K562 (cell line): Measurements from ENCODE around the gene NDST1. TPM values are rescaled to one million over a fixed set of nuclear protein-coding genes. Genes with fewer than 3 reads are reported as not detected.

Source experiments
- ATAC-seq: fragments of 200-7000 bp; cut with Tn5 transposase; 3 replicates; pipeline ENCODE4 v1.9.1; 2020; ENCODE audit warnings: moderate library complexity
- BruUV-seq: library from RNA; stranded (reverse); fragments of 400-500 nt; replicated peaks from 2 replicates; lab custom pipeline; 2021; lab: Mats Ljungman, UMichigan
- CTCF ChIA-PET: fragments of 300-600 bp; formaldehyde crosslinking; extraction: SDS; loops from one replicate; lab custom pipeline; 2021; ENCODE audit warnings: low intra/inter-chr PET ratio; lab: Yijun Ruan, JAX
- POLR2A ChIA-PET: fragments of 300-600, 350-650 bp; sonication (Branson Sonifier 250); formaldehyde crosslinking; extraction: SDS; loops from one replicate; lab custom pipeline; 2021; ENCODE audit warnings: antibody characterized with exemption, inconsistent platforms; lab: Yijun Ruan, JAX
- DNase-seq, 4 experiments: peaks; one replicate each; pipeline versions ENCODE4 v3.0.0 to v3.0.0-alpha.2; 2011 to 2018; ENCODE audit warnings: low spot score in 3 of 4, mixed read lengths in 3 of 4; ENCODE audit errors: extremely low read depth in 1 of 4
- FAIRE-seq: peaks from 2 replicates; lab custom pipeline; 2011; peaks lifted over from hg19 to GRCh38; lab: Jason Lieb, UNC
- H2AFZ ChIP-seq: 2 replicates; pipeline ENCODE4 v1.6.0; 2011; ENCODE audit warnings: low read depth, low read length, control low read depth, inconsistent platforms
- H3K27ac ChIP-seq: fragments of 200-600 bp; 3 replicates; pipeline ENCODE4 v1.8.0; 2011; ENCODE audit warnings: low read depth, mild to moderate bottlenecking, control low read depth, inconsistent platforms, low read length, moderate library complexity, mixed read lengths; ENCODE audit errors: extremely low read depth
- H3K27me3 ChIP-seq, 2 experiments: fragments of 300-600 bp in 1 of 2; 2 replicates in 1 of 2; 3 replicates in 1 of 2; pipeline versions ENCODE4 v1.6.0 to v1.8.0; 2011; ENCODE audit warnings: inconsistent platforms in 2 of 2, low read length in 2 of 2, mild to moderate bottlenecking in 1 of 2, mixed read lengths in 1 of 2, moderate library complexity in 1 of 2; ENCODE audit not compliant: control insufficient read depth in 2 of 2, insufficient read depth in 2 of 2
- H3K36me3 ChIP-seq: fragments of 300-600 bp; 3 replicates; pipeline ENCODE4 v1.8.0; 2011; ENCODE audit warnings: mild to moderate bottlenecking, low read length, inconsistent platforms; ENCODE audit not compliant: control insufficient read depth, insufficient read depth
- H3K4me1 ChIP-seq, 2 experiments: fragments of 200-600 bp in 1 of 2; replicated peaks in 1 of 2; 2 replicates in 1 of 2; 3 replicates in 1 of 2; pipeline versions ENCODE4 v1.5.1 to v1.8.0; 2011; ENCODE audit warnings: inconsistent platforms in 2 of 2, low read length in 2 of 2, mild to moderate bottlenecking in 1 of 2, mixed read lengths in 1 of 2, moderate library complexity in 1 of 2; ENCODE audit not compliant: control insufficient read depth in 2 of 2, insufficient read depth in 2 of 2
- H3K4me2 ChIP-seq: 2 replicates; pipeline ENCODE4 v1.6.1; 2011; ENCODE audit warnings: low read length, control low read depth, inconsistent platforms, mixed read lengths; ENCODE audit not compliant: insufficient read depth
- H3K4me3 ChIP-seq: fragments of 200-600 bp; sonication (generic), shearing (Covaris generic); 2 replicates; pipeline ENCODE4 v1.5.1; 2016; ENCODE audit warnings: control low read depth, inconsistent platforms
- H3K79me2 ChIP-seq: fragments of 200-600 bp; 3 replicates; pipeline ENCODE4 v1.8.0; 2011; ENCODE audit warnings: low read length, inconsistent platforms; ENCODE audit not compliant: control insufficient read depth, insufficient read depth
- H3K9ac ChIP-seq, 2 experiments: 2 replicates each; pipeline versions ENCODE4 v1.6.0 to v1.6.1; 2011; ENCODE audit warnings: low read depth in 2 of 2, low read length in 2 of 2, control low read depth in 1 of 2, inconsistent platforms in 1 of 2, mild to moderate bottlenecking in 1 of 2, mixed read lengths in 1 of 2; ENCODE audit not compliant: insufficient read depth in 1 of 2
- H3K9me1 ChIP-seq: one replicate; pipeline ENCODE4 v1.6.0; 2011; ENCODE audit warnings: inconsistent platforms, mild to moderate bottlenecking, low read length, moderate library complexity; ENCODE audit not compliant: control insufficient read depth, insufficient read depth
- H3K9me3 ChIP-seq: replicated peaks from 2 replicates; pipeline ENCODE4 v1.5.1; 2011; ENCODE audit warnings: low read depth, low read length, inconsistent platforms; ENCODE audit not compliant: control insufficient read depth, insufficient read depth
- H4K20me1 ChIP-seq: replicated peaks from 2 replicates; pipeline ENCODE4 v1.6.1; 2011; ENCODE audit warnings: low read length, inconsistent platforms, mixed read lengths; ENCODE audit not compliant: control insufficient read depth, insufficient read depth
- BACH1 ChIP-seq: fragments of 200-800 bp; sonication (Bioruptor generic); IDR thresholded peaks from 2 replicates; pipeline ENCODE4 v1.6.1; 2016; ENCODE audit warnings: missing genetic modification characterization, missing compliant biosample characterization
- CTBP1 ChIP-seq: fragments of 450-650 bp; IDR thresholded peaks from 2 replicates; pipeline ENCODE4 v1.6.1; 2016; ENCODE audit warnings: borderline replicate concordance
- MXI1 ChIP-seq: IDR thresholded peaks from 2 replicates; pipeline ENCODE4 v1.6.1; 2011; ENCODE audit warnings: low read depth, mild to moderate bottlenecking, improper control_type of control experiment, low read length
- POLR2B ChIP-seq: fragments of 450-650 bp; IDR thresholded peaks from 2 replicates; pipeline ENCODE4 v1.6.1; 2018; ENCODE audit warnings: low read depth; ENCODE audit not compliant: partially characterized antibody
- RFX7 ChIP-seq: fragments of 250-450 bp; sonication (Bioruptor Pico); IDR thresholded peaks from 2 replicates; pipeline ENCODE4 v1.5.1; 2021; ENCODE audit warnings: mild to moderate bottlenecking
- TCF7 ChIP-seq: sonication (generic); IDR thresholded peaks from 2 replicates; pipeline ENCODE4 v1.6.1; 2016; ENCODE audit warnings: antibody characterized with exemption, borderline replicate concordance
- ZNF3 ChIP-seq: fragments of 250-450 bp; sonication (Bioruptor Pico); IDR thresholded peaks from 2 replicates; pipeline ENCODE4 v1.5.0; 2021; ENCODE audit warnings: mild to moderate bottlenecking, moderate library complexity
- ZNF347 ChIP-seq: fragments of 450-650 bp; formaldehyde crosslinking; IDR thresholded peaks from 2 replicates; pipeline ENCODE4 v1.4.0; 2020; ENCODE audit warnings: low read depth, mild to moderate bottlenecking, moderate library complexity
- ZNF431 ChIP-seq: sonication (generic); formaldehyde crosslinking; IDR thresholded peaks from 2 replicates; pipeline ENCODE4 v1.8.0; 2022; ENCODE audit warnings: mild to moderate bottlenecking, missing genetic modification reagents
- WGBS: fragments of 100-300 bp; shearing (Covaris generic); methylation state at CpG from one replicate; pipeline ENCODE4 v1.1.6; 2016; ENCODE audit warnings: low coverage, mixed read lengths; ENCODE audit not compliant: insufficient coverage; ENCODE audit errors: missing lambda C conversion rate; 5-methylcytosine and 5-hydroxymethylcytosine counted together
- in situ Hi-C: fragments of 300-500 bp; cut with MboI; formaldehyde crosslinking; loops from 4 replicates; pipeline ENCODE4 v1.15.0; 2018; ENCODE audit warnings: inconsistent platforms, mixed read lengths
- intact Hi-C: fragments of 100-400 bp; cut with micrococcal nuclease; formaldehyde crosslinking; loops from 2 replicates; pipeline ENCODE4 v1.14.2; 2022
- polyA plus RNA-seq, 8 experiments: library from polyadenylated mRNA; depleted of rRNA in 4 of 8; stranded (reverse) in 5 of 8; unstranded in 3 of 8; fragments of >200 nt; fragmentation: Nextera tagmentation in 2 of 8; fragmentation: Illumina TruSeq in 1 of 8; extraction: Ambion mirVana in 2 of 8; extraction: Trizol in 1 of 8; gene quantifications; 2 replicates each; pipeline versions ENCODE4 v1.2.1 to v1.2.3, GENCODE V29; 2011 to 2014; ENCODE audit warnings: inconsistent platforms in 1 of 8, missing spikeins in 1 of 8
- total RNA-seq, 7 experiments: library from RNA; depleted of rRNA in 6 of 7; stranded (reverse); fragments of >200 nt in 6 of 7; fragmentation: Illumina TruSeq in 2 of 7; extraction: Trizol in 2 of 7; gene quantifications; 2 replicates each; pipeline versions ENCODE4 v1.2.1 to v1.2.3, GENCODE V29; 2011 to 2021; ENCODE audit warnings: low replicate concordance in 1 of 7
- TF ChIP-seq, protein P1 (sequence below): fragments of 250-450 bp; sonication (Bioruptor Pico); IDR thresholded peaks from 2 replicates; pipeline ENCODE4 v1.8.0; 2022; ENCODE audit warnings: inconsistent platforms
- TF ChIP-seq, protein P2 (sequence below): fragments of 450-650 bp; IDR thresholded peaks from 2 replicates; pipeline ENCODE4 v1.6.1; 2016
- TF ChIP-seq, protein P3 (sequence below): sonication (generic); formaldehyde crosslinking; IDR thresholded peaks from 2 replicates; pipeline ENCODE4 v1.8.0; 2022; ENCODE audit warnings: mild to moderate bottlenecking, missing genetic modification reagents
- TF ChIP-seq, protein P4 (sequence below): IDR thresholded peaks from 3 replicates; pipeline ENCODE4 v1.6.1; 2011; ENCODE audit warnings: borderline replicate concordance, mild to moderate bottlenecking; ENCODE audit not compliant: insufficient read length, insufficient read depth

The NDST1 gene
- total and polyA plus RNA-seq, 9 of the 15 experiments (the other 6 are each of a cell fraction or from before 2014, with no cell fraction given), result 0.38 to 47.9 (median 9.9) TPM

DNA sequence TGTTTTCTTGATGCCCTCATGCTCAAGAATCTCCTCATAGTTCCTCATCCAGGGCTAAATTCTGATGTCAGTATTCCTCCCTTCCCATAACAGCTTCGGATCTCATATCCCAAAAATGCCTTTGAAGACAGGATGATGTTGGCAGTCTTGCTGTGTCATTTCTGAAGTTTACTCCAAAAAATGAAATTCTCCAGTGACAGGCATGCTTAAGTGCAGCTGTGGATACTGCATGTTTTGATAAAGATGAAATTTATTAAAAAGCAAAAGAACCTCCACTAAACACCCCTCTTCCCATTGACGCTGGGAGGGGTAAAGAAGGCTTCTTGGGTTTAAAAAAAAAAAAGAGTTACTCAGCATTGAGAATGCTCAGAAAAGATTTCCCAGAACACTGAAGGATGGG is 43.1 kb downstream of the NDST1 start:
- no peaks in the 10 kb centered on the region for H3K9me3 ChIP-seq

More for the DNA sequence above, 43.1 kb downstream of the NDST1 start:
- Histone ChIP-seq H3K9ac (no peak overlapping the region), H3K27me3 (no peaks in the 10 kb centered on the region), H3K36me3 (peaks cover 61% of the 10 kb centered on the region; the same call in 2 of the 3 replicates), H3K9me1 (no peaks in the 10 kb centered on the region), H3K4me3 (no peak overlapping the region), H3K4me2 (no peak overlapping the region), H2AFZ (no peak overlapping the region), H3K27ac (no peak overlapping the region), H4K20me1 (no peaks in the 10 kb centered on the region; the same call in 1 of the 2 replicates), H3K79me2 (no peaks in the 10 kb centered on the region), H3K4me1 (no peaks in the 10 kb centered on the region)
- BruUV-seq, result no TSS peak
- ATAC-seq (no peak), FAIRE-seq (no peak), DNase-seq (no peak)
- no peak for TF ChIP-seq MXI1
- no peak for TF ChIP-seq CTBP1
- no peak for TF ChIP-seq ZNF3 (CRISPR knock-in tag)
- no peak for TF ChIP-seq BACH1 (tag)
- TF ChIP-seq TCF7, result no peak
- TF ChIP-seq, protein P1, sequence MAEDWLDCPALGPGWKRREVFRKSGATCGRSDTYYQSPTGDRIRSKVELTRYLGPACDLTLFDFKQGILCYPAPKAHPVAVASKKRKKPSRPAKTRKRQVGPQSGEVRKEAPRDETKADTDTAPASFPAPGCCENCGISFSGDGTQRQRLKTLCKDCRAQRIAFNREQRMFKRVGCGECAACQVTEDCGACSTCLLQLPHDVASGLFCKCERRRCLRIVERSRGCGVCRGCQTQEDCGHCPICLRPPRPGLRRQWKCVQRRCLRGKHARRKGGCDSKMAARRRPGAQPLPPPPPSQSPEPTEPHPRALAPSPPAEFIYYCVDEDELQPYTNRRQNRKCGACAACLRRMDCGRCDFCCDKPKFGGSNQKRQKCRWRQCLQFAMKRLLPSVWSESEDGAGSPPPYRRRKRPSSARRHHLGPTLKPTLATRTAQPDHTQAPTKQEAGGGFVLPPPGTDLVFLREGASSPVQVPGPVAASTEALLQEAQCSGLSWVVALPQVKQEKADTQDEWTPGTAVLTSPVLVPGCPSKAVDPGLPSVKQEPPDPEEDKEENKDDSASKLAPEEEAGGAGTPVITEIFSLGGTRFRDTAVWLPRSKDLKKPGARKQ (CRISPR knock-in tag), result no peak
- TF ChIP-seq, protein P2, sequence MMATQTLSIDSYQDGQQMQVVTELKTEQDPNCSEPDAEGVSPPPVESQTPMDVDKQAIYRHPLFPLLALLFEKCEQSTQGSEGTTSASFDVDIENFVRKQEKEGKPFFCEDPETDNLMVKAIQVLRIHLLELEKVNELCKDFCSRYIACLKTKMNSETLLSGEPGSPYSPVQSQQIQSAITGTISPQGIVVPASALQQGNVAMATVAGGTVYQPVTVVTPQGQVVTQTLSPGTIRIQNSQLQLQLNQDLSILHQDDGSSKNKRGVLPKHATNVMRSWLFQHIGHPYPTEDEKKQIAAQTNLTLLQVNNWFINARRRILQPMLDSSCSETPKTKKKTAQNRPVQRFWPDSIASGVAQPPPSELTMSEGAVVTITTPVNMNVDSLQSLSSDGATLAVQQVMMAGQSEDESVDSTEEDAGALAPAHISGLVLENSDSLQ, result no peak
- TF ChIP-seq ZNF347 (CRISPR knock-in tag), result no peak
- TF ChIP-seq POLR2B, result no peak
- no peak for TF ChIP-seq RFX7 (CRISPR knock-in tag)
- TF ChIP-seq ZNF431, result no peak
- TF ChIP-seq, protein P3, sequence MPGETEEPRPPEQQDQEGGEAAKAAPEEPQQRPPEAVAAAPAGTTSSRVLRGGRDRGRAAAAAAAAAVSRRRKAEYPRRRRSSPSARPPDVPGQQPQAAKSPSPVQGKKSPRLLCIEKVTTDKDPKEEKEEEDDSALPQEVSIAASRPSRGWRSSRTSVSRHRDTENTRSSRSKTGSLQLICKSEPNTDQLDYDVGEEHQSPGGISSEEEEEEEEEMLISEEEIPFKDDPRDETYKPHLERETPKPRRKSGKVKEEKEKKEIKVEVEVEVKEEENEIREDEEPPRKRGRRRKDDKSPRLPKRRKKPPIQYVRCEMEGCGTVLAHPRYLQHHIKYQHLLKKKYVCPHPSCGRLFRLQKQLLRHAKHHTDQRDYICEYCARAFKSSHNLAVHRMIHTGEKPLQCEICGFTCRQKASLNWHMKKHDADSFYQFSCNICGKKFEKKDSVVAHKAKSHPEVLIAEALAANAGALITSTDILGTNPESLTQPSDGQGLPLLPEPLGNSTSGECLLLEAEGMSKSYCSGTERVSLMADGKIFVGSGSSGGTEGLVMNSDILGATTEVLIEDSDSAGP (CRISPR knock-in tag), result no peak
- TF ChIP-seq, protein P4, sequence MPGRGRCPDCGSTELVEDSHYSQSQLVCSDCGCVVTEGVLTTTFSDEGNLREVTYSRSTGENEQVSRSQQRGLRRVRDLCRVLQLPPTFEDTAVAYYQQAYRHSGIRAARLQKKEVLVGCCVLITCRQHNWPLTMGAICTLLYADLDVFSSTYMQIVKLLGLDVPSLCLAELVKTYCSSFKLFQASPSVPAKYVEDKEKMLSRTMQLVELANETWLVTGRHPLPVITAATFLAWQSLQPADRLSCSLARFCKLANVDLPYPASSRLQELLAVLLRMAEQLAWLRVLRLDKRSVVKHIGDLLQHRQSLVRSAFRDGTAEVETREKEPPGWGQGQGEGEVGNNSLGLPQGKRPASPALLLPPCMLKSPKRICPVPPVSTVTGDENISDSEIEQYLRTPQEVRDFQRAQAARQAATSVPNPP, result no peak
- ChIA-PET CTCF (no interaction called here), POLR2A (interaction anchor here (0.7 kb wide), 1 partner anchor 101 kb away, joined by 3 read pairs; no protein-coding TSS in a partner anchor)
- in situ Hi-C loops (no loop called here), intact Hi-C loops (no loop called here)
- 55% methylated on average over 2 of the region's 2 CpGs for WGBS
